ENCODE results near the gene NCL.

GRCh38 chr2:231421051-231421580 lies 43.2 kb downstream of the NCL start:
- TF ChIP-seq EZH2 (IDR thresholded peaks at IDR 0.05): no peak
- TF ChIP-seq FOXP2 (optimal IDR thresholded peaks at IDR 0.05; ENCODE audit: control extremely low read depth, extremely low read length, insufficient read depth): no peak
